ENCODE data around the gene OR6S1.
"Not testable (repeated sequence)": the region's sequence is repeated elsewhere in the genome, so short reads cannot be mapped to it uniquely, and the experiment has no call there.

Gene OR6S1

GRCh38 chr14:20610002-20610765, 31.3 kb downstream of the OR6S1 start:
- DNase-seq (ENCODE audit: low read depth), result peak; percentile 27

GRCh38 chr14:20609215-20610001, 32.1 kb downstream of the OR6S1 start:
- peak; percentile 78 for DNase-seq (ENCODE audit: low read depth)

GRCh38 chr14:20608383-20609110, 32.9 kb downstream of the OR6S1 start:
- no peak for DNase-seq (ENCODE audit: low read depth)

GRCh38 chr14:20607617-20608016, 33.9 kb downstream of the OR6S1 start:
- DNase-seq (ENCODE audit: low read depth), result no peak

GRCh38 chr14:20606902-20607242, 34.6 kb downstream of the OR6S1 start:
- DNase-seq (ENCODE audit: low read depth), result no peak

- no peak for DNase-seq (ENCODE audit: low read depth)
These were observed 35.1 kb downstream of the OR6S1 start for GRCh38 chr14:20606190-20606901.

GRCh38 chr14:20603813-20604690, 37.4 kb downstream of the OR6S1 start:
- no peak for DNase-seq (ENCODE audit: low read depth)

GRCh38 chr14:20602583-20602982, 38.9 kb downstream of the OR6S1 start:
- no peak for DNase-seq (ENCODE audit: low read depth)

GRCh38 chr14:20601522-20601921, 40.0 kb downstream of the OR6S1 start:
- DNase-seq (ENCODE audit: low read depth), result no peak

- DNase-seq (ENCODE audit: low read depth), result no peak
These were observed 44.4 kb downstream of the OR6S1 start for GRCh38 chr14:20597108-20597507.

GRCh38 chr14:20595726-20596125, 45.8 kb downstream of the OR6S1 start:
- DNase-seq (ENCODE audit: low read depth), result not testable (repeated sequence)

GRCh38 chr14:20592574-20592973, 48.9 kb downstream of the OR6S1 start:
- DNase-seq (ENCODE audit: low read depth), result no peak

GRCh38 chr14:20591235-20591634, 50.3 kb downstream of the OR6S1 start, which contains the start of gene RNASE12:
Gene RNASE12 (minus strand): TSS chr14:20591376. CDS start chr14:20590723, 653 bp downstream.
- DNase-seq (ENCODE audit: low read depth), result no peak

Data from stromal cell of bone marrow (primary cell).